CD4-positive, alpha-beta T cell treated with Interleukin-6 at 100 ng/mL for 8 hours (primary cell): Measurements from ENCODE around the gene ELK4.

Experiments
- DNase-seq: peaks from one replicate; pipeline ENCODE4 v3.0.0-alpha.2; 2020; ENCODE audit warnings: mixed read lengths, low spot score

The ELK4 gene

GRCh38 chr1:205631768-205632668, at the start of gene ELK4:
TSS of gene ELK4 (minus strand) at chr1:205632011. CDS start at chr1:205623882, 8,129 bp downstream.
- peak; percentile 99 for DNase-seq

- DNase-seq, result no peak
Measured at GRCh38 chr1:205681364-205681763, 49.6 kb upstream of the ELK4 start.

- no peak for DNase-seq
Measured at GRCh38 chr1:205680073-205680851, 48.5 kb upstream of the ELK4 start, which contains the start of gene SLC45A3. TSS of gene SLC45A3 (minus strand) at chr1:205680509. CDS start at chr1:205664656, 15,853 bp downstream.

GRCh38 chr1:205678286-205679111, 46.7 kb upstream of the ELK4 start:
- no peak for DNase-seq

GRCh38 chr1:205677167-205677566, 45.4 kb upstream of the ELK4 start:
- DNase-seq, result no peak

GRCh38 chr1:205676597-205676996, 44.8 kb upstream of the ELK4 start:
- no peak for DNase-seq

GRCh38 chr1:205676002-205676401, 44.2 kb upstream of the ELK4 start:
- no peak for DNase-seq

- no peak for DNase-seq
Measured at GRCh38 chr1:205675247-205675646, 43.4 kb upstream of the ELK4 start.

- DNase-seq, result no peak
Measured at GRCh38 chr1:205672970-205673369, 41.2 kb upstream of the ELK4 start.

- DNase-seq, result no peak
Measured at GRCh38 chr1:205672395-205672889, 40.6 kb upstream of the ELK4 start.

- DNase-seq, result no peak
Measured at GRCh38 chr1:205670611-205671430, 39.0 kb upstream of the ELK4 start.

GRCh38 chr1:205670150-205670446, 38.3 kb upstream of the ELK4 start:
- DNase-seq, result no peak

GRCh38 chr1:205669341-205670149, 37.7 kb upstream of the ELK4 start:
- no peak for DNase-seq

GRCh38 chr1:205668951-205669340, 37.1 kb upstream of the ELK4 start:
- DNase-seq, result no peak

GRCh38 chr1:205667909-205668643, 36.3 kb upstream of the ELK4 start:
- DNase-seq, result no peak

- no peak for DNase-seq
Measured at GRCh38 chr1:205666372-205667166, 34.8 kb upstream of the ELK4 start.

- DNase-seq, result no peak
Measured at GRCh38 chr1:205665201-205666045, 33.6 kb upstream of the ELK4 start.
